GM11168 (cell line): ENCODE results near the gene PHKB.
"Not testable (repeated sequence)": the region's sequence is repeated elsewhere in the genome, so short reads cannot be mapped to it uniquely, and the experiment has no call there.

Experiments used
- in situ Hi-C: fragments of 300-500 bp; cut with MboI; formaldehyde crosslinking; loops from one replicate; pipeline ENCODE4 v1.12.0; 2022; ENCODE audit warnings: low sequenced_read_pairs; ENCODE audit not compliant: unreplicated experiment

PHKB gene

GRCh38 chr16:47460711-47461597 lies at the start of gene PHKB, which contains the start of gene ITFG1:
TSS of gene PHKB (plus strand) at chr16:47461331. CDS start at chr16:47461351, 20 bp downstream.
TSS of gene ITFG1 (minus strand) at chr16:47461063. CDS start at chr16:47461045, 18 bp downstream.
- in situ Hi-C loops = no loop called here

- in situ Hi-C loops = no loop called here
Measured at GRCh38 chr16:47413041-47413440, 48.1 kb upstream of the PHKB start.

- in situ Hi-C loops = no loop called here
Measured at GRCh38 chr16:47416869-47417268, 44.3 kb upstream of the PHKB start.

DNA sequence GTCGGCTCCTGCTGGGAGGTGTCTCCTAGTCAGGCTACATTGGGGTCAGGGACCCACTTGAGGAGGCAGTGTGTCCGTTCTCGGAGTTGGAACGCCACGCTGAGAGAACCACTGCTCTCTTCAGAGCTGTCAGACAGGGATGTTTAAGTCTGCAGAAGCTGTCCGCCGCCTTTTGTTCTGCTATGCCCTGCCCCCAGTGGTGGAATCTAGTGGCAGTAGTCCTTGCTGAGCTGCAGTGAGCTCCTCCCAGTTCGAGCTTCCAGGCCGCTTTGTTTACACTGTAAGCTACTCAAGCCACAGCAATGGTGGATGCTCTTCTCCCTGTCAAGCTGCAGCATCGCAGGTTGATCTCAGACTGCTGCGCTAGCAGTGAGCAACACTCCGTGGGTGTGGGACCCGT lies 36.3 kb upstream of the PHKB start:
- in situ Hi-C loops = no loop called here

- in situ Hi-C loops = no loop called here
Measured at GRCh38 chr16:47426806-47427205, 34.3 kb upstream of the PHKB start.

GRCh38 chr16:47431960-47432359 lies 29.2 kb upstream of the PHKB start:
- in situ Hi-C loops = no loop called here

DNA sequence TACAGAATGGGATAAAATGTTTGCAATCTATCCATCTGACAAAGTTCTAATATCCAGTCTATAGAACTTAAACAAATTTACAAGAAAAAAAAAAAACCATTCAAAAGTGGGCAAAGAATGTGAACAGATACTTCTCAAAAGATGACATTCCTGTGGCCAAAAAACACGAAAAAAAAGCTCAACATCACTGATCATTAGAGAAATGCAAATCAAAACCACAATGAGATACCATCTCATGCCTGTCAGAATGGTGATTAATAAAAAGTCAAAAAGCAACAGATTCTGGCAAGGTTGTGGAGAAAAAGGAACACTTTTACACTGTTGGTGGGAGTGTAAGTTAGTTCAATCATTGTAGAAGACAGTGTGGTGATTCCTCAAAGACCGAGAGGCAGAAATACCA lies 26.9 kb upstream of the PHKB start:
- in situ Hi-C loops = not testable (repeated sequence)

GRCh38 chr16:47440066-47440465 lies 21.1 kb upstream of the PHKB start:
- in situ Hi-C loops = not testable (repeated sequence)

DNA sequence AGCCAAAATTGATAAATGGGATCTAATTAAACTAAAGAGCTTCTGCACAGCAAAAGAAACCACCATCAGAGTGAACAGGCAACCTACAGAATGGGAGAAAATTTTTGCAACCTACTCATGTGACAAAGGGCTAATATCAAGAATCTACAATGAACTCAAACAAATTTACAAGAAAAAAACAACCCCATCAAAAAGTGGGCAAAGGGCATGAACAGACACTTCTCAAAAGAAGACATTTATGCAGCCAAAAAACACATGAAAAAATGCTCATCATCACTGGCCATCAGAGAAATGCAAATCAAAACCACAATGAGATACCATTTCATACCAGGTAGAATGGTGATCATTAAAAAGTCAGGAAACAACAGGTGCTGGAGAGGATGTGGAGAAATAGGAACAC lies 18.2 kb upstream of the PHKB start:
- in situ Hi-C loops = not testable (repeated sequence)

DNA sequence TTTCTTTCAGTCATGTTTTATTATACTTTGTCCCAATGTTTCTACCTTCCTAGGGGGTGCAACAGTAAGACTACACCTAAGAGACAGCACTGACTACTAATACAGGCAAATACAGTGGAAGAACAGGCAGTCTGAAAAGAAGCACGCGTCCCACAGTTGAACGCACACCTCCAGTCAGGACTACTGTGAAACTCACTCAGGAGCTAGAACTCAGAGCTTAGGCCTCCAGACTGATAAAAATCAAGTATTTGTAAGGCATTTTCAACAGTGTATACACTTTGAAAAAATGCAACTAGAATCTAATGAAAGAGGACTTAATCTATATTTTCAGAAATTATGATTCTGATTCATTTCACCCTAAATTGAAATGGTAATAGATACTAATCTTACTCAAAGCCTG lies 14.7 kb upstream of the PHKB start:
- in situ Hi-C loops = no loop called here

- in situ Hi-C loops = no loop called here
Measured at GRCh38 chr16:47448830-47449575, 12.1 kb upstream of the PHKB start.

DNA sequence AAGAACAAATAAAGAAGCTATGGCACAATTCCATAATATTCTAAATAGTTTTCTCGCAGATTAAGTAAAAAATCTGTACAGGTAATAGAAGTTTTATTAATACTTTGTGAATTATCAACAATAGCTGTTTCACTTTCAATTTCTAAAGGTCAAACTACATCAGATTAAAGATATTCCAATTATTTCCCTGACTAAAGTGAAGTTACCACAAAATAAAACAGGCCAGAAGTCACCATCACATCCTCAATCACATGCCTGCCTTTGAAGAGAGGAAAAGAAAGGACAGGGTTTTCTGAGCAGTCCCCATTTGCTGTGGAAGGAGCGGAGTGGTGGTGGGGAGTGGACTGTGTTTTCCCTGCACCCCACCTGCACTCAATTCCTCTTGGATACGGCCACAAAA lies 11.3 kb upstream of the PHKB start:
- in situ Hi-C loops = no loop called here

DNA sequence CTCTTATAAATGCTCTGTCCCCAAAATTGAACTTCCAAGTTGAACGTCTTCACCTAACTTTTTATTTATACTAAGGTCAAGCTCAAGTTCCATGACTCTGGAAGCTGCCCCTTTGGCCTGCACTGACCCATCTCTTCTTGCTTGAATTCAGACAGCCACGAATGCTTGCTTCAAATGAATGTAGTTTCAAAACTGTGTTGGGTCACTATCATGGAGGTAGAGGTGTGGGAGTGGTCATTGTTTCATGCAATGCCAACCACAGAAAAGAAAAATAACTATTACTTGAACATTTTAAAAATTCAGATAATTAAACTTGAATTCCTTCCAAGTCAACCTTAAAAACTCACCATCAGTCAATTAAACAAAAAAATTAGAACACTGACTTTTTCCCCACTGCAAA lies 2.8 kb upstream of the PHKB start:
- in situ Hi-C loops = no loop called here

DNA sequence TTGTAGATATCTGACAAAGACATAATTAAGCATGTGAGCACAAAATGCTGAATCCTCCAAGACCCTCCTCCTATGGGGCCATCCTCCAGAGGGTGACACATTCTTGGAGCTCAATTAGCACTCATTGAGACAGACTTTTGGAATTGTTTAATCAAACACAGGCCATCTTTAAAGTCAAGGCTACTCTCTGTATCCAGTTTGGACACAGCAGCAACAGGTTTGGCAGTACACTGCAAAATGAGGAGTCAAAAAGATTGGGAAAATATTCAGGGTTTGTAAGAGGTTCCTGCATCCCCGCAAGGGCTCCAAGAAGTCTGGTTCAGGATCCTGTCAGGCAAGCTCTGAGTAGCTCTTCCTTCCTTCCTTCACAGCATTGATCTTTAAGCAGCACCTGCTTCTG lies 1.5 kb upstream of the PHKB start:
- in situ Hi-C loops = no loop called here

GRCh38 chr16:47460359-47460710 lies 796 bp upstream of the PHKB start:
- in situ Hi-C loops = no loop called here

- in situ Hi-C loops = no loop called here
Measured at GRCh38 chr16:47461598-47462266, 601 bp downstream of the PHKB start.

GRCh38 chr16:47463771-47464624 lies 2.9 kb downstream of the PHKB start:
- in situ Hi-C loops = no loop called here

DNA sequence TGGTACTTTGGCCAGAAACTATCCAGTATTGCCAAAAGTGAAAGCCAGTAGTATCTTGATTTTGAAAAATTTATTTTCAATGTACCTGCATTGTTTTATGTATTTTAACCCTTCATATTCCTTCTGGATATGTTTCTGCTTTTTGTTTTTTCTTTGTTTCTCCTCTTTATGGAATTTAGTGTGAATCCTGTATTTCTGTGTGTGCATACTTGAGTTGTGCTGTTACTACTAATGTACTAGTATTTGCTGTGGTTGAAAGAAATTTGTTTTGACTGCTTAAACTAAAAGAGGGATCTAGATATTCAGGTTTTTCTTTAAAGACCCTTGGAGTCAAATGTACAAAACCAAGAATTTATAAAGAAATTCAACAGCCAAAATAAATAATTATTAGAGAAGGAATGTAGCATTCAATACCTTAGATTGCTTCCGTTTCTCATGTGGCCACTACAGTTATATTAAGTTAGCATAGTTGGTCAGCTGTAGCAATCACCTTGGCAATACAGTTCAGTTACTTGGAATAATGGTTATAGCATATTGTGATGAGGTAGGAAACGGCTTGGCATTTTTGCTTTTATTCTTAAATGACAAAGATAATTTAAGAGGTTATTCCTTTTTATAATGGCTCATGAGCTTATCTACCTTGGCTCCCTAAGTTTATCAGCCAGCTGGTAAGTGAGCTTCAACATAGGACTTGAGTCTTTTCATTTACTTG lies 4.9 kb downstream of the PHKB start:
- in situ Hi-C loops = no loop called here

DNA sequence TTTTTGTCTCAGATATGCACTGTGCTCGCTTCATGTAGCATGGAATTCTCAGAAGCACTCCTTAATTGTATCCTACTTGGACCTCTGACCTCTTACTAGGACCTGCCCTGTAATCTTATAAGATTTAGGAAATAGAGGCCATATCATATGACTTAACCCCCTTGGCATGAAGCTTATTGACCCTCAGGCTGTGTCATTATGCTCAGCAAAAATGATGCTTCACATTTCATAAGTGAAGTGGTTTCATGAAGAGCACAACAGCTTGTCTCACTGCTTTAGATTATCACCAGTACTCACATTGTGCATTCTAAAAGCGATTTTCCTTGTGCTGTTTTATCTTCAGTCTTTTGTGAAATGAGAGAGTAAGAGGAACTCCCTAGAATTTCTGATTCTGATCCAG lies 6.4 kb downstream of the PHKB start:
- in situ Hi-C loops = no loop called here
